ENCODE measurements around the gene MUC5AC. TPM values are rescaled to one million over a fixed set of nuclear protein-coding genes. Genes with fewer than 3 reads are reported as not detected.

The MUC5AC gene
- total RNA-seq, 1 experiment from 2014 or later = 51.2 TPM

GRCh38 chr11:1230456-1231395, 73.0 kb downstream of the MUC5AC start:
- Mint-ChIP-seq H3K36me3 (ENCODE audit: insufficient read depth, unreplicated experiment) (no peaks in the 10 kb centered on the region), H3K4me3 (ENCODE audit: low read depth, unreplicated experiment) (no peak overlapping the region), H3K9me3 (ENCODE audit: low read depth, unreplicated experiment) (no peaks in the 10 kb centered on the region), H3K27me3 (ENCODE audit: unreplicated experiment) (no peaks in the 10 kb centered on the region), H3K4me1 (ENCODE audit: low read depth, unreplicated experiment) (no peaks in the 10 kb centered on the region), H3K27ac (ENCODE audit: unreplicated experiment) (no peak overlapping the region)
- intact Hi-C loops (cut with micrococcal nuclease; ENCODE audit: unreplicated experiment) = no loop called here
- DNase-seq = no peak
- no peak for TF ChIP-seq CTCF (IDR thresholded peaks at IDR 0.05; ENCODE audit: unreplicated experiment)
- BruUV-seq (replicated peaks) = no TSS peak
- CTCF ChIA-PET = interaction anchor here (0.6 kb wide), 1 partner anchor 73 kb away, joined by 11 read pairs; no protein-coding TSS in a partner anchor

- no peak for TF ChIP-seq CTCF (IDR thresholded peaks at IDR 0.05; ENCODE audit: unreplicated experiment)
- intact Hi-C loops (cut with micrococcal nuclease; ENCODE audit: unreplicated experiment) = no loop called here
- Mint-ChIP-seq H3K36me3 (ENCODE audit: insufficient read depth, unreplicated experiment) (no peaks in the 10 kb centered on the region), H3K27me3 (ENCODE audit: unreplicated experiment) (no peaks in the 10 kb centered on the region), H3K27ac (ENCODE audit: unreplicated experiment) (no peak overlapping the region), H3K9me3 (ENCODE audit: low read depth, unreplicated experiment) (no peaks in the 10 kb centered on the region), H3K4me1 (ENCODE audit: low read depth, unreplicated experiment) (no peaks in the 10 kb centered on the region), H3K4me3 (ENCODE audit: low read depth, unreplicated experiment) (no peak overlapping the region)
- CTCF ChIA-PET = interaction anchor here (0.6 kb wide), 1 partner anchor 72 kb away, joined by 11 read pairs; no protein-coding TSS in a partner anchor
- DNase-seq = no peak
- no TSS peak for BruUV-seq (replicated peaks)
These were observed 73.8 kb downstream of the MUC5AC start for GRCh38 chr11:1231396-1232020.

GRCh38 chr11:1232021-1232882, 74.5 kb downstream of the MUC5AC start:
- H3K27me3 Mint-ChIP-seq (ENCODE audit: unreplicated experiment) = no peaks in the 10 kb centered on the region
- no peaks in the 10 kb centered on the region for H3K9me3 Mint-ChIP-seq (ENCODE audit: low read depth, unreplicated experiment)
- no peak for TF ChIP-seq CTCF (IDR thresholded peaks at IDR 0.05; ENCODE audit: unreplicated experiment)
- no peak for DNase-seq
- H3K27ac Mint-ChIP-seq (ENCODE audit: unreplicated experiment) = no peak overlapping the region
- H3K4me1 Mint-ChIP-seq (ENCODE audit: low read depth, unreplicated experiment) = peaks cover 5% of the 10 kb centered on the region
- no peak overlapping the region for H3K4me3 Mint-ChIP-seq (ENCODE audit: low read depth, unreplicated experiment)
- H3K36me3 Mint-ChIP-seq (ENCODE audit: insufficient read depth, unreplicated experiment) = no peaks in the 10 kb centered on the region
- intact Hi-C loops (cut with micrococcal nuclease; ENCODE audit: unreplicated experiment) = no loop called here
- no TSS peak for BruUV-seq (replicated peaks)
- CTCF ChIA-PET = no interaction called here

- no peak for TF ChIP-seq CTCF (IDR thresholded peaks at IDR 0.05; ENCODE audit: unreplicated experiment)
- Mint-ChIP-seq H3K27me3 (ENCODE audit: unreplicated experiment) (no peaks in the 10 kb centered on the region), H3K9me3 (ENCODE audit: low read depth, unreplicated experiment) (no peaks in the 10 kb centered on the region), H3K36me3 (ENCODE audit: insufficient read depth, unreplicated experiment) (no peaks in the 10 kb centered on the region), H3K4me1 (ENCODE audit: low read depth, unreplicated experiment) (peaks cover 9% of the 10 kb centered on the region), H3K27ac (ENCODE audit: unreplicated experiment) (no peak overlapping the region), H3K4me3 (ENCODE audit: low read depth, unreplicated experiment) (no peak overlapping the region)
- no TSS peak for BruUV-seq (replicated peaks)
- CTCF ChIA-PET = interaction anchor here (0.9 kb wide), 1 partner anchor 30 kb away, joined by 3 read pairs; no protein-coding TSS in a partner anchor
- intact Hi-C loops (cut with micrococcal nuclease; ENCODE audit: unreplicated experiment) = loop anchor here (1.0 kb wide), 1 partner anchor 119 kb away; no protein-coding TSS in a partner anchor
- no peak for DNase-seq
These were observed 75.1 kb downstream of the MUC5AC start for GRCh38 chr11:1232883-1233321.
